Endothelial cell of umbilical vein (primary cell): Measurements from ENCODE around the gene CMIP. TPM values are rescaled to one million over a fixed set of nuclear protein-coding genes. Genes with fewer than 3 reads are reported as not detected.

ENCODE experiments used
- BruUV-seq: library from RNA; stranded (reverse); fragments of 400-500 nt; replicated peaks from 2 replicates; lab custom pipeline; 2021; lab: Mats Ljungman, UMichigan
- CTCF ChIA-PET: fragments of 300-600, 350-600 bp; sonication (Branson Sonifier 250); formaldehyde crosslinking; loops from one replicate; lab custom pipeline; 2021; ENCODE audit warnings: antibody characterized with exemption, inconsistent platforms; lab: Charles Lee
- POLR2A ChIA-PET: fragments of 300-600, 350-600 bp; sonication (Branson Sonifier 250); formaldehyde crosslinking; loops from one replicate; lab custom pipeline; 2021; ENCODE audit warnings: antibody characterized with exemption, inconsistent platforms; lab: Charles Lee
- DNase-seq: peaks from one replicate; pipeline ENCODE4 v3.0.0-alpha.2; 2011; ENCODE audit warnings: low read depth, low spot score
- FAIRE-seq: peaks from 2 replicates; lab custom pipeline; 2011; peaks lifted over from hg19 to GRCh38; lab: Jason Lieb, UNC
- H2AFZ ChIP-seq: 2 replicates; pipeline ENCODE4 v1.6.0; 2012; ENCODE audit warnings: low read depth, low read length, control low read depth, inconsistent platforms
- H3K27ac ChIP-seq: 2 replicates; pipeline ENCODE4 v1.5.1; 2011; ENCODE audit warnings: low read depth, mild to moderate bottlenecking, control low read depth, low read length, moderate library complexity; ENCODE audit not compliant: insufficient read depth
- H3K27me3 ChIP-seq, 2 experiments: 2 replicates each; pipeline versions ENCODE4 v1.6.0 to v1.6.1; 2011; ENCODE audit warnings: low read length in 2 of 2, mixed read lengths in 1 of 2; ENCODE audit not compliant: control insufficient read depth in 2 of 2, insufficient read depth in 2 of 2
- H3K36me3 ChIP-seq, 2 experiments: 2 replicates in 1 of 2; 3 replicates in 1 of 2; pipeline ENCODE4 v1.5.1; 2011; ENCODE audit warnings: low read length in 2 of 2, mild to moderate bottlenecking in 1 of 2, moderate library complexity in 1 of 2; ENCODE audit not compliant: control insufficient read depth in 2 of 2, insufficient read depth in 2 of 2; ENCODE audit errors: extremely low read depth in 1 of 2
- H3K4me1 ChIP-seq: 3 replicates; pipeline ENCODE4 v1.5.1; 2011; ENCODE audit warnings: mild to moderate bottlenecking, low read length; ENCODE audit not compliant: control insufficient read depth, insufficient read depth; ENCODE audit errors: extremely low read depth
- H3K4me2 ChIP-seq: 2 replicates; pipeline ENCODE4 v1.6.1; 2011; ENCODE audit warnings: low read length, control low read depth, mixed read lengths; ENCODE audit not compliant: insufficient read depth
- H3K4me3 ChIP-seq, 3 experiments: fragments of 200-600 bp in 1 of 3; sonication (generic), shearing (Covaris generic) in 1 of 3; replicated peaks in 1 of 3; 2 replicates each; pipeline ENCODE4 v1.5.1; 2011 to 2016; ENCODE audit warnings: control low read depth in 3 of 3, low read length in 3 of 3, mild to moderate bottlenecking in 2 of 3, inconsistent platforms in 1 of 3, low read depth in 1 of 3, moderate library complexity in 1 of 3; ENCODE audit not compliant: insufficient read depth in 1 of 3
- H3K79me2 ChIP-seq: 2 replicates; pipeline ENCODE4 v1.6.0; 2012; ENCODE audit warnings: low read length, inconsistent platforms; ENCODE audit not compliant: control insufficient read depth, insufficient read depth
- H3K9ac ChIP-seq: replicated peaks from 2 replicates; pipeline ENCODE3; 2011; ENCODE audit warnings: low read length, control low read depth; ENCODE audit not compliant: insufficient read depth; ENCODE audit errors: extremely low read depth
- H3K9me1 ChIP-seq: replicated peaks from 3 replicates; pipeline ENCODE4 v1.6.0; 2011; ENCODE audit warnings: mild to moderate bottlenecking, low read length; ENCODE audit not compliant: control insufficient read depth, insufficient read depth; ENCODE audit errors: extremely low read depth
- H3K9me3 ChIP-seq: replicated peaks from 2 replicates; pipeline ENCODE4 v1.5.1; 2012; ENCODE audit warnings: low read length, inconsistent platforms; ENCODE audit not compliant: control insufficient read depth, insufficient read depth
- H4K20me1 ChIP-seq: replicated peaks from 2 replicates; pipeline ENCODE3; 2011; ENCODE audit warnings: mild to moderate bottlenecking, low read length; ENCODE audit not compliant: control insufficient read depth, insufficient read depth; ENCODE audit errors: extremely low read depth
- JUN ChIP-seq: IDR thresholded peaks from 2 replicates; pipeline ENCODE4 v1.6.1; 2011; ENCODE audit warnings: borderline replicate concordance, low read depth; ENCODE audit not compliant: insufficient read length, insufficient read depth
- POLR2AphosphoS5 ChIP-seq: IDR thresholded peaks from 2 replicates; pipeline ENCODE4 v1.6.1; 2012; ENCODE audit warnings: low read depth, mild to moderate bottlenecking, control low read depth, low read length, moderate library complexity; ENCODE audit not compliant: insufficient read depth
- dilution Hi-C: fragments of 300-500 bp; cut with MboI; formaldehyde crosslinking; loops from one replicate; pipeline ENCODE4 v1.15.0; 2019; ENCODE audit warnings: low sequenced_read_pairs; ENCODE audit not compliant: extremely low pct_ligation_motif_present
- intact Hi-C: fragments of 100-400 bp; cut with micrococcal nuclease; formaldehyde crosslinking; loops from one replicate; pipeline ENCODE4 v1.10.0; 2022
- polyA plus RNA-seq, 4 experiments: library from polyadenylated mRNA; depleted of rRNA in 3 of 4; stranded (reverse) in 3 of 4; unstranded in 1 of 4; fragments of >200 nt; gene quantifications; 2 replicates each; pipeline versions ENCODE4 v1.2.1 to v1.2.3, GENCODE V29; 2011 to 2012; ENCODE audit warnings: missing spikeins in 1 of 4
- total RNA-seq: library from RNA; stranded (reverse); gene quantifications from 2 replicates; pipeline ENCODE4 v1.2.3, GENCODE V29; 2021
- TF ChIP-seq, protein P1 (sequence below), 2 donors: IDR thresholded peaks; 1 replicate in 1 of 2; 2 replicates in 1 of 2; pipeline ENCODE4 v1.5.1; 2011; ENCODE audit warnings: low read length in 2 of 2, mild to moderate bottlenecking in 2 of 2, moderate library complexity in 2 of 2, control low read depth in 1 of 2, inconsistent platforms in 1 of 2, low read depth in 1 of 2; ENCODE audit not compliant: insufficient read depth in 1 of 2; ENCODE audit errors: extremely low read depth in 1 of 2
- TF ChIP-seq, protein P2 (sequence below): IDR thresholded peaks from 2 replicates; pipeline ENCODE4 v1.6.1; 2011; ENCODE audit not compliant: insufficient read depth, insufficient read length

CMIP gene
- total and polyA plus RNA-seq, 2 donors (not counting 3 experiments of a cell fraction or from before 2014, with no cell fraction given), result 29.0 to 101 TPM

DNA sequence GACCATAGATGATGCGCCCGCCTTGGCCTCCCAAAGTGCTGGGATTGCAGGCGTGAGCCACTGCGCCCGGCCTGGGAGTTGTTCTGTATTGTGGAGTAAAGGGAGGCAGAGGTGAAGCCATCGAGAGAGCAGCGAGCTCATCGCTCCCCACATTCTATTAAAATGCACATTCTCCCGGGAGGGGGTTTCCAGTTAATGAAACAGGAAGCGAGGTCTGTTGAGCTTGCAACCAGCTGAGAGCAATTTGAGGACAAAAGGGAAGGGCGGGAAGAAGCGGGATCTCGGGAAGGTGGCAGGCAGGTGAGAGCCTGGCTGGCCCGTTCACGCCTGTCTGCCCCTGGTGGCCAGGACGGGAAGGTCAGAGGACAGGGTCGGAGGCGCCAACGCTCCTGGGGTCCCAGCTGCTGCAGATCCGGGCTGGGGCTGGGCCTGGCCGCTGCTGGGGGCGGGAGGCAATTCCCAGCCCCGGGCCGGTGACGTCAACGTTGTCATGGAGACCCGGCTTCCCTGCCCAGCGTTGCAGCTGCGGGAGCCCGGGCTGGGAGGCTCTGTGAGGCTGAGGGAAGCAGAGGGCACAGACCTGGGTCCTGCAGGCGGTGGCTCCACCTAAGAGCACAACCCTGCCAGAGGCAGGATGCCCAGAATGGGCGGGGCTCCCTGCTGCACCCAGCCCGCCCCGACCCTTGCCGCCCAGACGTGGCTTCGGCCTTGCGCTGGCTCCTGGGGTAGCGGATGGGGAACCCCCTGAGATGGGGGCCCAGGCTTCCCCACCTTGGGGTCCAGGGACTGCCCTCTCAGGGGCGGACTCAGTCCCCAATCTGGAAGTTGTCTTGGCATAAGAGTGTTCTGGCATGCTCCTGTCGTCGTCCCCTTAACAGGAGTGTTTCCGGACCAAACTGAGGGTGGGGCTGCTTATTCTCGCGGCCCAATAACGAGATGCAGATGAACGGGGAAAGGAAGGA, 285.8 kb downstream of the CMIP start:
- dilution Hi-C loops (loop anchor here (25.0 kb wide), 1 partner anchor 343 kb away; no protein-coding TSS in a partner anchor), intact Hi-C loops (loop anchor here (10.0 kb wide), 1 partner anchor 806 kb away; no protein-coding TSS in a partner anchor)
- Histone ChIP-seq H3K9me1 (no peaks in the 10 kb centered on the region), H3K9me3 (no peaks in the 10 kb centered on the region), H3K4me3 (peak overlapping the region; percentile 13 to 55 (median 41)), H3K4me1 (peaks cover 11% of the 10 kb centered on the region), H3K9ac (peak overlapping the region; percentile 84), H3K79me2 (no peaks in the 10 kb centered on the region), H4K20me1 (no peaks in the 10 kb centered on the region), H3K27me3 (no peaks in the 10 kb centered on the region), H2AFZ (peak overlapping the region; percentile 100), H3K27ac (peak overlapping the region; percentile 81), H3K4me2 (peak overlapping the region; percentile 90), H3K36me3 (no peaks in the 10 kb centered on the region)
- BruUV-seq, result no TSS peak
- TF ChIP-seq, protein P1, sequence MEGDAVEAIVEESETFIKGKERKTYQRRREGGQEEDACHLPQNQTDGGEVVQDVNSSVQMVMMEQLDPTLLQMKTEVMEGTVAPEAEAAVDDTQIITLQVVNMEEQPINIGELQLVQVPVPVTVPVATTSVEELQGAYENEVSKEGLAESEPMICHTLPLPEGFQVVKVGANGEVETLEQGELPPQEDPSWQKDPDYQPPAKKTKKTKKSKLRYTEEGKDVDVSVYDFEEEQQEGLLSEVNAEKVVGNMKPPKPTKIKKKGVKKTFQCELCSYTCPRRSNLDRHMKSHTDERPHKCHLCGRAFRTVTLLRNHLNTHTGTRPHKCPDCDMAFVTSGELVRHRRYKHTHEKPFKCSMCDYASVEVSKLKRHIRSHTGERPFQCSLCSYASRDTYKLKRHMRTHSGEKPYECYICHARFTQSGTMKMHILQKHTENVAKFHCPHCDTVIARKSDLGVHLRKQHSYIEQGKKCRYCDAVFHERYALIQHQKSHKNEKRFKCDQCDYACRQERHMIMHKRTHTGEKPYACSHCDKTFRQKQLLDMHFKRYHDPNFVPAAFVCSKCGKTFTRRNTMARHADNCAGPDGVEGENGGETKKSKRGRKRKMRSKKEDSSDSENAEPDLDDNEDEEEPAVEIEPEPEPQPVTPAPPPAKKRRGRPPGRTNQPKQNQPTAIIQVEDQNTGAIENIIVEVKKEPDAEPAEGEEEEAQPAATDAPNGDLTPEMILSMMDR (IDR thresholded peaks at IDR 0.05; ENCODE audit: extremely low read depth in 1 of 2, insufficient read depth in 1 of 2, low read depth in 1 of 2, low read length in 2 of 2), result peak; percentile 49 to 70
- TF ChIP-seq JUN, result no peak
- TF ChIP-seq, protein P2, sequence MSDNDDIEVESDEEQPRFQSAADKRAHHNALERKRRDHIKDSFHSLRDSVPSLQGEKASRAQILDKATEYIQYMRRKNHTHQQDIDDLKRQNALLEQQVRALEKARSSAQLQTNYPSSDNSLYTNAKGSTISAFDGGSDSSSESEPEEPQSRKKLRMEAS, result no peak
- TF ChIP-seq POLR2AphosphoS5, result peak; percentile 46
- FAIRE-seq (peak; percentile 88), DNase-seq (peak; percentile 85)
- POLR2A ChIA-PET, result no interaction called here
- CTCF ChIA-PET, result interaction anchor here (0.7 to 1.8 kb wide), 13 partner anchors 15 to 726 kb away, joined by 3 to 6 read pairs (median 4); partner anchors contain the start of gene ATMIN
